Chondrocyte (in vitro differentiated cells): Measurements from ENCODE around the gene ADGRD1. TPM values are rescaled to one million over a fixed set of nuclear protein-coding genes. Genes with fewer than 3 reads are reported as not detected.

Experiments
- DNase-seq: peaks from one replicate; pipeline ENCODE4 v3.0.0; 2021; ENCODE audit warnings: mixed read lengths, low spot score
- H3K27ac Mint-ChIP-seq: one replicate; pipeline ENCODE4 v1.8.0; 2021; ENCODE audit warnings: mild to moderate bottlenecking, moderate library complexity, mixed read lengths; ENCODE audit not compliant: unreplicated experiment
- H3K27me3 Mint-ChIP-seq: 2 replicates; pipeline ENCODE4 v1.8.0; 2021; ENCODE audit warnings: low read depth, mixed read lengths
- H3K36me3 Mint-ChIP-seq: 2 replicates; pipeline ENCODE4 v1.8.0; 2021; ENCODE audit warnings: low read depth, mixed read lengths
- H3K4me1 Mint-ChIP-seq: 2 replicates; pipeline ENCODE4 v1.8.0; 2021; ENCODE audit warnings: low read depth, mild to moderate bottlenecking, mixed read lengths
- H3K4me3 Mint-ChIP-seq: one replicate; pipeline ENCODE4 v1.8.0; 2021; ENCODE audit warnings: mild to moderate bottlenecking, moderate library complexity, mixed read lengths; ENCODE audit not compliant: unreplicated experiment
- H3K9me3 Mint-ChIP-seq: 2 replicates; pipeline ENCODE4 v1.8.0; 2021; ENCODE audit warnings: low read depth, mixed read lengths
- CTCF ChIP-seq: fragments of 200-600 bp; sonication (generic); IDR thresholded peaks from 2 replicates; pipeline ENCODE4 v1.5.0; 2021; ENCODE audit warnings: antibody characterized with exemption, mild to moderate bottlenecking, moderate library complexity
- total RNA-seq: library from RNA; stranded (reverse); gene quantifications from 3 replicates; pipeline ENCODE4 v1.2.1, GENCODE V29; 2021

The ADGRD1 gene
- total RNA-seq, 1 donor from 2014 or later, result 4.7 TPM

GRCh38 chr12:131072451-131073230 is 118.9 kb downstream of the ADGRD1 start:
- Mint-ChIP-seq H3K9me3 (peaks cover 3% of the 10 kb centered on the region), H3K4me3 (no peak overlapping the region), H3K27me3 (no peaks in the 10 kb centered on the region), H3K36me3 (no peaks in the 10 kb centered on the region), H3K4me1 (no peaks in the 10 kb centered on the region), H3K27ac (no peak overlapping the region)
- no peak for TF ChIP-seq CTCF
- DNase-seq, result peak; percentile 39

GRCh38 chr12:131074221-131075083 is 120.7 kb downstream of the ADGRD1 start:
- DNase-seq, result peak; percentile 68
- no peaks in the 10 kb centered on the region for H3K36me3 Mint-ChIP-seq
- TF ChIP-seq CTCF, result no peak
- H3K9me3 Mint-ChIP-seq, result peaks cover 3% of the 10 kb centered on the region
- no peak overlapping the region for H3K27ac Mint-ChIP-seq
- H3K4me3 Mint-ChIP-seq, result no peak overlapping the region
- H3K4me1 Mint-ChIP-seq, result no peaks in the 10 kb centered on the region
- peaks cover 3% of the 10 kb centered on the region for H3K27me3 Mint-ChIP-seq

DNA sequence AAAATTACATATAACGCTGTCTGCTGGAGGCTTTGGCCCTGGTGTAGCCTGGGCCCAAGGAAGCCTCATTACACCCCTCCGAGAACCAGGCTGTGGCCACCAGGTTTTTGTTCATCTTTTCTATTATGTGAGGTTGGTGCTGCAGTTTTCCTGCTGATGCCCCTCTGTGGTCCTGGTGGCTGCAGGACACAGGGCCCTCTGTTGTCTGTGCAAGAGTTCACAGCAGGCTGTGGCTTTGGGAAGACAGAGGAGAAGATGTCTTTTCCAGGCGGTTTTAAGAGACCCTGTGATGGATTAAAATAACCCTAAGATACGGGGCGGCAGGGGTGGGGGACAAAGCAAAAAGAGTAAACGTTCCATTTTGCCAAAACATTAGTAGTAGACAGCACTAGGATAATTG is 121.5 kb downstream of the ADGRD1 start:
- no peaks in the 10 kb centered on the region for H3K36me3 Mint-ChIP-seq
- H3K27ac Mint-ChIP-seq, result no peak overlapping the region
- no peaks in the 10 kb centered on the region for H3K4me1 Mint-ChIP-seq
- H3K4me3 Mint-ChIP-seq, result no peak overlapping the region
- DNase-seq, result no peak
- peaks cover 3% of the 10 kb centered on the region for H3K9me3 Mint-ChIP-seq
- TF ChIP-seq CTCF, result no peak
- peaks cover 3% of the 10 kb centered on the region for H3K27me3 Mint-ChIP-seq

GRCh38 chr12:131075611-131076010 is 121.9 kb downstream of the ADGRD1 start:
- Mint-ChIP-seq H3K4me1 (no peaks in the 10 kb centered on the region), H3K4me3 (no peak overlapping the region), H3K36me3 (no peaks in the 10 kb centered on the region), H3K27me3 (peaks cover 3% of the 10 kb centered on the region), H3K27ac (no peak overlapping the region), H3K9me3 (peaks cover 5% of the 10 kb centered on the region)
- no peak for DNase-seq
- no peak for TF ChIP-seq CTCF

GRCh38 chr12:131076296-131076695 is 122.6 kb downstream of the ADGRD1 start:
- peaks cover 5% of the 10 kb centered on the region for H3K9me3 Mint-ChIP-seq

More at GRCh38 chr12:131076296-131076695, 122.6 kb downstream of the ADGRD1 start:
- DNase-seq, result no peak
- TF ChIP-seq CTCF, result no peak
- peaks cover under 1% of the 10 kb centered on the region for H3K36me3 Mint-ChIP-seq
- no peaks in the 10 kb centered on the region for H3K4me1 Mint-ChIP-seq
- no peak overlapping the region for H3K27ac Mint-ChIP-seq
- peaks cover 3% of the 10 kb centered on the region for H3K27me3 Mint-ChIP-seq
- H3K4me3 Mint-ChIP-seq, result no peak overlapping the region
